Liver (tissue), 9 donors: ENCODE data around the gene CES4A. TPM values are rescaled to one million over a fixed set of nuclear protein-coding genes. Genes with fewer than 3 reads are reported as not detected.

Experiments used
- DNase-seq: peaks from one replicate; pipeline ENCODE4 v3.0.0-alpha.2; 2017; ENCODE audit warnings: low spot score
- H3K27ac ChIP-seq, 2 donors: one replicate each; pipeline ENCODE4 v1.7.0; 2013; ENCODE audit warnings: inconsistent platforms in 2 of 2, low read length in 2 of 2, control low read depth in 1 of 2, low read depth in 1 of 2, mild to moderate bottlenecking in 1 of 2
- H3K27me3 ChIP-seq, 4 donors: one replicate each; pipeline versions ENCODE4 v1.6.1 to v1.7.0; 2013; ENCODE audit warnings: low read length in 3 of 4, inconsistent platforms in 1 of 4, mild to moderate bottlenecking in 1 of 4, moderate library complexity in 1 of 4; ENCODE audit not compliant: control insufficient read depth in 4 of 4, insufficient read depth in 4 of 4
- H3K36me3 ChIP-seq, 4 donors: one replicate each; pipeline versions ENCODE4 v1.6.1 to v1.7.0; 2013; ENCODE audit warnings: low read length in 3 of 4, mild to moderate bottlenecking in 3 of 4, low read depth in 1 of 4, moderate library complexity in 1 of 4; ENCODE audit not compliant: control insufficient read depth in 4 of 4, insufficient read depth in 3 of 4
- H3K4me1 ChIP-seq, 4 donors: one replicate each; pipeline versions ENCODE4 v1.6.1 to v1.7.0; 2013; ENCODE audit warnings: low read length in 3 of 4, mild to moderate bottlenecking in 3 of 4, moderate library complexity in 1 of 4; ENCODE audit not compliant: control insufficient read depth in 4 of 4, insufficient read depth in 4 of 4
- H3K4me3 ChIP-seq, 3 donors: one replicate each; pipeline versions ENCODE4 v1.6.1 to v1.7.0; 2013; ENCODE audit warnings: low read length in 3 of 3, control low read depth in 1 of 3, low read depth in 1 of 3, mild to moderate bottlenecking in 1 of 3
- H3K9ac ChIP-seq, 2 donors: one replicate each; pipeline ENCODE4 v1.7.0; 2013; ENCODE audit warnings: low read length in 2 of 2, mild to moderate bottlenecking in 2 of 2, moderate library complexity in 2 of 2, control low read depth in 1 of 2, low read depth in 1 of 2
- H3K9me3 ChIP-seq, 4 donors: one replicate each; pipeline versions ENCODE4 v1.6.1 to v1.7.0; 2013; ENCODE audit warnings: low read length in 3 of 4; ENCODE audit not compliant: control insufficient read depth in 4 of 4
- ATF3 ChIP-seq: IDR thresholded peaks from 2 replicates; pipeline ENCODE4 v1.6.1; 2016; ENCODE audit warnings: antibody characterized with exemption
- CTCF ChIP-seq: fragments of 150-350 bp; IDR thresholded peaks from 2 replicates; pipeline ENCODE4 v1.5.1; 2017; ENCODE audit warnings: improper control_type of control experiment, low read depth, low read length; ENCODE audit not compliant: missing input control
- EGR1 ChIP-seq, 2 donors: IDR thresholded peaks; 2 replicates each; pipeline ENCODE4 v1.6.1; 2016 to 2018; ENCODE audit warnings: antibody characterized with exemption in 2 of 2, low read depth in 2 of 2
- HNF4A ChIP-seq, 2 donors: conservative IDR thresholded peaks; 2 replicates each; pipeline ENCODE4 v1.6.1; 2016; ENCODE audit warnings: antibody characterized with exemption in 2 of 2, mild to moderate bottlenecking in 2 of 2
- HNF4G ChIP-seq: IDR thresholded peaks from 2 replicates; pipeline ENCODE4 v1.6.1; 2016; ENCODE audit warnings: antibody characterized with exemption
- REST ChIP-seq: IDR thresholded peaks from 2 replicates; pipeline ENCODE4 v1.6.1; 2016; ENCODE audit warnings: antibody characterized with exemption, mild to moderate bottlenecking
- RXRA ChIP-seq, 2 donors: IDR thresholded peaks; 2 replicates each; pipeline ENCODE4 v1.6.1; 2017 to 2018; ENCODE audit warnings: antibody characterized with exemption in 2 of 2, mild to moderate bottlenecking in 1 of 2
- TAF1 ChIP-seq: conservative IDR thresholded peaks from 2 replicates; pipeline ENCODE4 v1.6.1; 2016; ENCODE audit warnings: antibody characterized with exemption, mild to moderate bottlenecking
- YY1 ChIP-seq: IDR thresholded peaks from 2 replicates; pipeline ENCODE4 v1.6.1; 2016; ENCODE audit warnings: antibody characterized with exemption, mild to moderate bottlenecking
- ZBTB33 ChIP-seq: IDR thresholded peaks from 2 replicates; pipeline ENCODE4 v1.6.1; 2016; ENCODE audit warnings: antibody characterized with exemption
- WGBS: extraction: QIAGEN DNeasy Blood & Tissue Kit; methylation state at CpG from one replicate; pipeline ENCODE4 v1.1.7; 2013; 5-methylcytosine and 5-hydroxymethylcytosine counted together
- polyA plus RNA-seq, 2 donors: library from polyadenylated mRNA; stranded (reverse) in 1 of 2; unstranded in 1 of 2; fragments of 200-250 nt in 1 of 2; fragments of >200 nt in 1 of 2; fragmentation: Nextera tagmentation in 1 of 2; extraction: Ambion mirVana in 1 of 2; gene quantifications; one replicate each; pipeline versions ENCODE4 v1.2.1 to v1.2.3, GENCODE V29; 2013 to 2015
- total RNA-seq, 2 donors: library from RNA; depleted of rRNA; stranded (reverse); fragments of >200 nt; gene quantifications; one replicate each; pipeline ENCODE4 v1.2.3, GENCODE V29; 2014
- TF ChIP-seq, protein P1 (sequence below): IDR thresholded peaks from 2 replicates; pipeline ENCODE4 v1.6.1; 2016; ENCODE audit warnings: antibody characterized with exemption
- donor health status: healthy.
- donor health status: healthy.
- donor health status: healthy.
- donor health status: healthy.
- donor health status: healthy.

CES4A gene
- total and polyA plus RNA-seq, 4 donors = 1.6 to 20.5 (median 11.3) TPM

DNA sequence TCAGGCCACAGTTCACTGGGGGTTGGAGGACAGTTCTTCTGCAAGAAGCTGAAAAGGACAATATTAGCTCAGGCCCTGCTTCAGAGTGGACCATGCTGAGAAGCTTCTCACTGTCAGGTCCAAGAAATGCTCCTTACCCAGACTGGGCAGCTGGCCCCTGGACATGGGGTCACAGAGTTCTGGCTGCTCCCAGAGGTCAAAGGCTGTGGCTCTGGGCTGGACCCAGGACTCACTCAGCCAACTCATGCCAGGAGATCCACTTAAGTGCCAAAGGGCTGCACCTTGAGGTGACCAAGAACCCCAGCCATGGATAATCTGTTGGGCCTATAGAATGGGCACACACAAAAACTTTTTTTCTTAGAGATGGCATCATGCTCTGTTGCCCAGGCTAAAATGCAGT, 49.0 kb upstream of the CES4A start:
- Histone ChIP-seq H3K27me3 (no peaks in the 10 kb centered on the region), H3K4me3 (no peak overlapping the region), H3K36me3 (peaks cover 31 to 47% (median 40%) of the 10 kb centered on the region in 4 donors), H3K9me3 (no peaks in the 10 kb centered on the region), H3K9ac (no peak overlapping the region), H3K4me1 (peaks cover 10 to 47% (median 37%) of the 10 kb centered on the region in 4 donors), H3K27ac (no peak overlapping the region)
- TF ChIP-seq HNF4A (conservative IDR thresholded peaks at IDR 0.05) = peak; percentile 72 to 76
- peak; percentile 22 for TF ChIP-seq HNF4G
- TF ChIP-seq CTCF = no peak
- TF ChIP-seq REST = no peak
- TF ChIP-seq YY1 = peak; percentile 53
- TF ChIP-seq RXRA (IDR thresholded peaks at IDR 0.05) = peak; percentile 69 to 70
- TF ChIP-seq ATF3 = no peak
- TF ChIP-seq TAF1 = no peak
- no peak for DNase-seq

DNA sequence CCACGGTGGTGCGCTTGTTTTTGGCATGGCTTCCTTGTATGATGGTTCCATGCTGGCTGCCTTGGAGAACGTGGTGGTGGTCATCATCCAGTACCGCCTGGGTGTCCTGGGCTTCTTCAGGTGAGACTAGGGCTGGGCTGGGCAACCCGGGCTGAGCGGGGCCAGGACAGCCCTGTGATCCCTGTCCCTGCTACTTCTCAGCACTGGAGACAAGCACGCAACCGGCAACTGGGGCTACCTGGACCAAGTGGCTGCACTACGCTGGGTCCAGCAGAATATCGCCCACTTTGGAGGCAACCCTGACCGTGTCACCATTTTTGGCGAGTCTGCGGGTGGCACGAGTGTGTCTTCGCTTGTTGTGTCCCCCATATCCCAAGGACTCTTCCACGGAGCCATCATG, 48.2 kb upstream of the CES4A start:
- WGBS = 94% methylated on average over 16 of the region's 16 CpGs
- no peak for DNase-seq
- H3K36me3 ChIP-seq = peaks cover 31 to 47% (median 40%) of the 10 kb centered on the region in 4 donors
- no peaks in the 10 kb centered on the region for H3K27me3 ChIP-seq
- TF ChIP-seq ZBTB33 (no peak), YY1 (no peak), HNF4A (conservative IDR thresholded peaks at IDR 0.05) (no peak), RXRA (IDR thresholded peaks at IDR 0.05) (no peak), HNF4G (no peak), EGR1 (IDR thresholded peaks at IDR 0.05; ENCODE audit: low read depth in 2 of 2) (no peak)
- TF ChIP-seq, protein P1, sequence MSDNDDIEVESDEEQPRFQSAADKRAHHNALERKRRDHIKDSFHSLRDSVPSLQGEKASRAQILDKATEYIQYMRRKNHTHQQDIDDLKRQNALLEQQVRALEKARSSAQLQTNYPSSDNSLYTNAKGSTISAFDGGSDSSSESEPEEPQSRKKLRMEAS = no peak
- no peak overlapping the region for H3K27ac ChIP-seq
- no peaks in the 10 kb centered on the region for H3K9me3 ChIP-seq
- H3K4me1 ChIP-seq = peaks cover 10 to 43% (median 37%) of the 10 kb centered on the region in 4 donors
- H3K4me3 ChIP-seq = no peak overlapping the region
- no peak overlapping the region for H3K9ac ChIP-seq
